ENCODE data around the gene CXCL13.
"Not testable (repeated sequence)": the region's sequence is repeated elsewhere in the genome, so short reads cannot be mapped to it uniquely, and the experiment has no call there.

Gene CXCL13

DNA sequence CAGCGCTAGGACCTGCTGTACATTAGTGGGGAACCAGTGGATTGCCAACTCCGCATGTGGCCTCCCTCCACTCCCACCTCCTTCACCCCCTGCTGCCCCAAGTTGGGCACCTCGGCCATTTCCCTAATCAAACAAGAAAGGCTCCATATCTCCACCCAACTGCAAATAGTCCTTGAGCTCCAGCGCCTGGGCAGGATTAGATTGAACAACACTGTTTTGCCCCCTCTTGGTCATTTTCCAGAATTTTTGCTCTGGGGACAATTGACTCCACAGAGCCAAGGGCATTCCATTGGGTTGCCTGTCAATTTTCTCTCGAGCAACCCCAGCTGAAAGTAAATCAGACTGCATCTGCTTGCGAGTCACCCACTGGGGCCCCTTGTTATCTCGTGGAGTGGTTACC is 29.6 kb downstream of the CXCL13 start:
- H3K36me3 ChIP-seq (ENCODE audit: insufficient read depth, low read length) = no peaks in the 10 kb centered on the region
- peaks cover 5% of the 10 kb centered on the region for H3K4me1 ChIP-seq (ENCODE audit: insufficient read depth, low read length)
- H3K4me3 ChIP-seq (ENCODE audit: low read depth in 1 of 2, low read length in 2 of 2) = no peak overlapping the region
- H3K27ac ChIP-seq (ENCODE audit: low read depth, low read length) = no peak overlapping the region
- no peaks in the 10 kb centered on the region for H3K9me3 ChIP-seq (ENCODE audit: low read length)
- no peaks in the 10 kb centered on the region for H3K27me3 ChIP-seq (ENCODE audit: control insufficient read depth in 1 of 2, insufficient read depth in 2 of 2, low read length in 2 of 2)
- H3K9ac ChIP-seq (ENCODE audit: low read length) = no peak overlapping the region

DNA sequence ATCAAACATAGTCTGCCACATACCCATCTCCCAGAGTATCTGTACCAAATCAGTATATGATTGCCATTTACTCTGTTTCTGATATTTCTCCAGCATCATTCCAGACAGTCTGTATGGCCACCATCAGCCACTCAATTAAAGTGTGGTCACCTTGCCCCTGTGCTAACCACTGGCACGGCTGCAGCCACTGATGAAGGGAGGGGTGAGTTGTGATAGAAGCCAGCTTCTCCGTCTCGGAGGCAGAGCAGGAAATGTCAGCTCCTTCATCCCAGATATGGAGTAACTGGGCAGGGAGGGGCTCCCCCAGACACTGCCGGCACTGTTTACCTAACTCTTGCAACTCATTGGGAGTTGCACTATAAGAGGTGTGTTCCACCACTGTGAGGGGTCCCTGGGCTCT is 30.3 kb downstream of the CXCL13 start:
- Histone ChIP-seq H3K27ac (ENCODE audit: low read depth, low read length) (no peak overlapping the region), H3K9me3 (ENCODE audit: low read length) (no peaks in the 10 kb centered on the region)

GRCh38 chr4:77636902-77637301 is 31.3 kb downstream of the CXCL13 start:
- Histone ChIP-seq H3K36me3 (ENCODE audit: insufficient read depth, low read length) (no peaks in the 10 kb centered on the region), H3K9ac (ENCODE audit: low read length) (no peak overlapping the region), H3K27me3 (ENCODE audit: control insufficient read depth in 1 of 2, insufficient read depth in 2 of 2, low read length in 2 of 2) (no peaks in the 10 kb centered on the region), H3K4me1 (ENCODE audit: insufficient read depth, low read length) (peaks cover 5% of the 10 kb centered on the region), H3K27ac (ENCODE audit: low read depth, low read length) (no peak overlapping the region), H3K9me3 (ENCODE audit: low read length) (no peaks in the 10 kb centered on the region), H3K4me3 (ENCODE audit: low read depth in 1 of 2, low read length in 2 of 2) (no peak overlapping the region)

More for the DNA sequence above, 30.3 kb downstream of the CXCL13 start:
- Histone ChIP-seq H3K4me1 (ENCODE audit: insufficient read depth, low read length) (peaks cover 5% of the 10 kb centered on the region), H3K36me3 (ENCODE audit: insufficient read depth, low read length) (no peaks in the 10 kb centered on the region), H3K4me3 (ENCODE audit: low read depth in 1 of 2, low read length in 2 of 2) (no peak overlapping the region), H3K9ac (ENCODE audit: low read length) (no peak overlapping the region), H3K27me3 (ENCODE audit: control insufficient read depth in 1 of 2, insufficient read depth in 2 of 2, low read length in 2 of 2) (no peaks in the 10 kb centered on the region)

GRCh38 chr4:77644069-77644468 is 38.4 kb downstream of the CXCL13 start:
- not testable (repeated sequence) for H3K27ac ChIP-seq (ENCODE audit: low read depth, low read length); H3K4me3 ChIP-seq (ENCODE audit: low read depth in 1 of 2, low read length in 2 of 2); H3K36me3 ChIP-seq (ENCODE audit: insufficient read depth, low read length); H3K9ac ChIP-seq (ENCODE audit: low read length); H3K27me3 ChIP-seq (ENCODE audit: control insufficient read depth in 1 of 2, insufficient read depth in 2 of 2, low read length in 2 of 2); H3K9me3 ChIP-seq (ENCODE audit: low read length); H3K4me1 ChIP-seq (ENCODE audit: insufficient read depth, low read length)

DNA sequence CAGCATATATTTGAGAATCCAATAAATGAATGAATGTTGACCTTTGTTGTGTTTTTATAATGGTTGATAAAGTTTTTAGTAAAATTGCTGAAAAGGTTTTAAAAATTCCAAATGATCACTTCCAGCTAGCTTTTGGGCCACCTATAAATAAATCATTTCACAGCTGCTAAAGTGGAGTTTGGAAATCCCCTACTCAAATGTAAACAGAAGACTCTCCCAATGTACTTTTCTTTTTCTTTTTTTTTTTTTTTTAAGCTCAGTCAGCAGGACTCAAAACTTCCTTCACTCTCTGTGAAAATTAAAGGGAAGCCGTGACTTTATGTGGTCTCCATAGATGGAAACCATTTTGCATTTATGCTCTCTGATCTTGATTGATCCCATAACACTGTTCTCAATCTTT is 45.2 kb downstream of the CXCL13 start:
- H3K36me3 ChIP-seq (ENCODE audit: insufficient read depth, low read length) = no peaks in the 10 kb centered on the region
- no peak overlapping the region for H3K4me3 ChIP-seq (ENCODE audit: low read depth in 1 of 2, low read length in 2 of 2)
- no peaks in the 10 kb centered on the region for H3K9me3 ChIP-seq (ENCODE audit: low read length)
- H3K27ac ChIP-seq (ENCODE audit: low read depth, low read length) = no peak overlapping the region
- no peak overlapping the region for H3K9ac ChIP-seq (ENCODE audit: low read length)
- H3K27me3 ChIP-seq (ENCODE audit: control insufficient read depth in 1 of 2, insufficient read depth in 2 of 2, low read length in 2 of 2) = no peaks in the 10 kb centered on the region
- H3K4me1 ChIP-seq (ENCODE audit: insufficient read depth, low read length) = no peaks in the 10 kb centered on the region

- H3K27ac ChIP-seq (ENCODE audit: low read depth, low read length) = no peak overlapping the region
- H3K4me3 ChIP-seq (ENCODE audit: low read depth in 1 of 2, low read length in 2 of 2) = no peak overlapping the region
- no peaks in the 10 kb centered on the region for H3K36me3 ChIP-seq (ENCODE audit: insufficient read depth, low read length)
- H3K4me1 ChIP-seq (ENCODE audit: insufficient read depth, low read length) = no peaks in the 10 kb centered on the region
- H3K9me3 ChIP-seq (ENCODE audit: low read length) = no peaks in the 10 kb centered on the region
- H3K9ac ChIP-seq (ENCODE audit: low read length) = no peak overlapping the region
- no peaks in the 10 kb centered on the region for H3K27me3 ChIP-seq (ENCODE audit: control insufficient read depth in 1 of 2, insufficient read depth in 2 of 2, low read length in 2 of 2)
These were observed 46.2 kb downstream of the CXCL13 start for GRCh38 chr4:77651820-77652219.

GRCh38 chr4:77652237-77652897 is 46.7 kb downstream of the CXCL13 start:
- no peaks in the 10 kb centered on the region for H3K4me1 ChIP-seq (ENCODE audit: insufficient read depth, low read length)
- no peaks in the 10 kb centered on the region for H3K9me3 ChIP-seq (ENCODE audit: low read length)
- no peaks in the 10 kb centered on the region for H3K27me3 ChIP-seq (ENCODE audit: control insufficient read depth in 1 of 2, insufficient read depth in 2 of 2, low read length in 2 of 2)
- H3K27ac ChIP-seq (ENCODE audit: low read depth, low read length) = no peak overlapping the region
- no peak overlapping the region for H3K9ac ChIP-seq (ENCODE audit: low read length)
- H3K36me3 ChIP-seq (ENCODE audit: insufficient read depth, low read length) = no peaks in the 10 kb centered on the region
- no peak overlapping the region for H3K4me3 ChIP-seq (ENCODE audit: low read depth in 1 of 2, low read length in 2 of 2)

DNA sequence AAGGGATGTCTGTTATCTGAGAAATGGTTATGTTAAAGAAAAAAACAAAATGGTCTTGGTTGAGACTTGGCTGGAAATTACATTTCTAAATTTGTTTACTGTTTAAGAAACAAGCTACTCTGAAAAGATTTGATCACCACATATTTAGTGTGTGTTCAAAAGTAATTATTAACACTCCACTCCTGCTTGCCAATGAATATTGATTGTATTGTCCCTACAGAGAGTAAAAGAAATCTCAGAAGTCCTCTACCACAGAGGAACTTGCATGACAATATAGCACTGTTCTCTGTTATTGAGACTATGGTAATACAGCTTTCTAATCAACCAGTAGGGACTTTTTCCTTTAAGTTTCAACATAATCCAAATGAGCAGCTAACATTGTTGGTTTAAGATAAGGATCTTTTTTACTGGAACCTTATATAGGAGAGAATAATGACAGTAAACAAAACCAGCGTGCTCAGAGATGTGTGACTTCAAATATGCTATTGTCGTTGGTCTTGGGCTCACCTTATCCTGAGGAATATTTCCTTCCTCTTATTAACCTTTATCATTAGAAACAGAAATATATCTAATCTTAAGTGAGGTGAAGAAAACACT is 47.6 kb downstream of the CXCL13 start:
- Histone ChIP-seq H3K4me1 (ENCODE audit: insufficient read depth, low read length) (no peaks in the 10 kb centered on the region), H3K4me3 (ENCODE audit: low read depth in 1 of 2, low read length in 2 of 2) (no peak overlapping the region), H3K9me3 (ENCODE audit: low read length) (no peaks in the 10 kb centered on the region), H3K9ac (ENCODE audit: low read length) (no peak overlapping the region), H3K36me3 (ENCODE audit: insufficient read depth, low read length) (no peaks in the 10 kb centered on the region), H3K27ac (ENCODE audit: low read depth, low read length) (no peak overlapping the region), H3K27me3 (ENCODE audit: control insufficient read depth in 1 of 2, insufficient read depth in 2 of 2, low read length in 2 of 2) (no peaks in the 10 kb centered on the region)

DNA sequence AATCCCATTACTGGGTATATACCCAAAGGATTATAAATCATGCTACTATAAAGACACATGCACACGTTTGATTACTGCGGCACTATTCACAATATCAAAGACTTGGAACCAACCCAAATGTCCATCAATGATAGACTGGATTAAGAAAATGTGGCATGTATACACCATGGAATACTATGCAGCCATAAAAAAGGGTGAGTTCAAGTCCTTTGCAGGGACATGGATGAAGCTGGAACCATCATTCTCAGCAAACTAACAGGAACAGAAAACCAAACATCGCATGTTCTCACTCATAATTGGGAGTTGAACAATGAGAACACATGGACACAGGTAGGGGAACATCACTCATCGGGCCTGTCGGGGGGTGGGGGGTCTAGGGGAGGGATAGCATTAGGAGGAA is 54.7 kb downstream of the CXCL13 start:
- H3K4me3 ChIP-seq (ENCODE audit: low read depth in 1 of 2, low read length in 2 of 2); H3K27me3 ChIP-seq (ENCODE audit: control insufficient read depth in 1 of 2, insufficient read depth in 2 of 2, low read length in 2 of 2); H3K27ac ChIP-seq (ENCODE audit: low read depth, low read length); H3K4me1 ChIP-seq (ENCODE audit: insufficient read depth, low read length); H3K36me3 ChIP-seq (ENCODE audit: insufficient read depth, low read length); H3K9me3 ChIP-seq (ENCODE audit: low read length); H3K9ac ChIP-seq (ENCODE audit: low read length): not testable (repeated sequence)
